PC-3 (cell line): ENCODE measurements around the gene PDCD1LG2. TPM values are rescaled to one million over a fixed set of nuclear protein-coding genes. Genes with fewer than 3 reads are reported as not detected.

Experiments used
- ATAC-seq: fragments of 200-7000 bp; cut with Tn5 transposase; 2 replicates; pipeline ENCODE4 v1.9.1; 2020; ENCODE audit warnings: mild to moderate bottlenecking, moderate library complexity
- BruUV-seq: library from RNA; stranded (reverse); fragments of 400-500 nt; replicated peaks from 2 replicates; lab custom pipeline; 2021; lab: Mats Ljungman, UMichigan
- CTCF ChIA-PET: fragments of 300-600 bp; sonication (Branson Sonifier 250); formaldehyde crosslinking; loops from one replicate; lab custom pipeline; 2022; ENCODE audit warnings: antibody characterized with exemption; lab: Charles Lee
- POLR2A ChIA-PET: fragments of 300-600 bp; sonication (Branson Sonifier 250); formaldehyde crosslinking; loops from one replicate; lab custom pipeline; 2022; ENCODE audit warnings: antibody characterized with exemption; ENCODE audit not compliant: unreplicated experiment; lab: Charles Lee
- DNase-seq: peaks from one replicate; pipeline ENCODE4 v3.0.0-alpha.2; 2015
- H2AFZ ChIP-seq: fragments of 300-600 bp; sonication (generic); 2 replicates; pipeline ENCODE4 v1.6.0; 2016; ENCODE audit warnings: antibody characterized with exemption, low read length
- H3F3A ChIP-seq: fragments of 300-600 bp; sonication (generic); one replicate; pipeline ENCODE4 v1.6.0; 2017; ENCODE audit warnings: antibody characterized with exemption, low read length, control low read depth, mild to moderate bottlenecking; ENCODE audit not compliant: unreplicated experiment
- H3K27ac ChIP-seq: fragments of 300-600 bp; sonication (generic); 2 replicates; pipeline ENCODE4 v1.5.1; 2016; ENCODE audit warnings: mild to moderate bottlenecking, low read length
- H3K27me3 ChIP-seq: fragments of 300-600 bp; sonication (generic); 2 replicates; pipeline ENCODE4 v1.6.1; 2016; ENCODE audit warnings: low read length, mixed read lengths
- H3K36me3 ChIP-seq: fragments of 300-600 bp; sonication (generic); 2 replicates; pipeline ENCODE4 v1.6.1; 2016; ENCODE audit warnings: low read depth, mixed run types, low read length, mixed read lengths
- H3K4me1 ChIP-seq: fragments of 300-600 bp; sonication (generic); 2 replicates; pipeline ENCODE4 v1.5.1; 2016; ENCODE audit warnings: low read length; ENCODE audit not compliant: insufficient read depth
- H3K4me2 ChIP-seq: fragments of 300-600 bp; sonication (generic); 2 replicates; pipeline ENCODE4 v1.6.0; 2016; ENCODE audit warnings: low read length
- H3K4me3 ChIP-seq: fragments of 300-600 bp; sonication (generic); 2 replicates; pipeline ENCODE4 v1.5.1; 2016; ENCODE audit warnings: mild to moderate bottlenecking, low read length, mixed read lengths
- H3K79me2 ChIP-seq: fragments of 300-600 bp; sonication (generic); 2 replicates; pipeline ENCODE4 v1.6.1; 2017; ENCODE audit warnings: low read length, mixed read lengths
- H3K9ac ChIP-seq: fragments of 300-600 bp; sonication (generic); 2 replicates; pipeline ENCODE4 v1.6.0; 2016; ENCODE audit warnings: mild to moderate bottlenecking, low read length
- H3K9me2 ChIP-seq: fragments of 300-600 bp; sonication (generic); replicated peaks from 2 replicates; pipeline ENCODE4 v1.6.1; 2016; ENCODE audit warnings: mixed run types, low read length, mixed read lengths
- H3K9me3 ChIP-seq: fragments of 300-600 bp; sonication (generic); 2 replicates; pipeline ENCODE4 v1.6.1; 2016; ENCODE audit warnings: low read length, mixed read lengths
- H4K20me1 ChIP-seq: fragments of 300-600 bp; sonication (generic); 2 replicates; pipeline ENCODE4 v1.6.1; 2016; ENCODE audit warnings: low read length, mixed read lengths
- CTCF ChIP-seq: fragments of 300-600 bp; sonication (generic); conservative IDR thresholded peaks from 2 replicates; pipeline ENCODE4 v1.5.1; 2017; ENCODE audit warnings: antibody characterized with exemption, low read depth, mild to moderate bottlenecking, low read length
- EZH2 ChIP-seq: fragments of 300-600 bp; sonication (generic); IDR thresholded peaks from one replicate; pipeline ENCODE4 v1.6.1; 2017; ENCODE audit warnings: antibody characterized with exemption, mild to moderate bottlenecking, low read length; ENCODE audit not compliant: unreplicated experiment
- EZH2phosphoT487 ChIP-seq: fragments of 300-600 bp; sonication (generic); IDR thresholded peaks from 2 replicates; pipeline ENCODE4 v1.6.1; 2018; ENCODE audit warnings: mild to moderate bottlenecking, antibody characterized with exemption, low read length, borderline replicate concordance
- intact Hi-C: fragments of 100-400 bp; cut with micrococcal nuclease; formaldehyde crosslinking; loops from 2 replicates; pipeline ENCODE4 v1.9.0; 2023
- total RNA-seq: library from RNA; depleted of rRNA; stranded (reverse); fragments of >200 nt; gene quantifications from 2 replicates; pipeline ENCODE4 v1.2.3, GENCODE V29; 2014

Gene PDCD1LG2
- total RNA-seq, 1 experiment from 2014 or later: 1.4 TPM

GRCh38 chr9:5516453-5517220, 6.3 kb downstream of the PDCD1LG2 start:
- H3K9me3 ChIP-seq: no peaks in the 10 kb centered on the region
- POLR2A ChIA-PET: no interaction called here
- no peaks in the 10 kb centered on the region for H4K20me1 ChIP-seq
- CTCF ChIA-PET: no interaction called here
- intact Hi-C loops: no loop called here
- peaks cover 9% of the 10 kb centered on the region for H3K4me1 ChIP-seq
- no peak for TF ChIP-seq EZH2phosphoT487
- no peak for TF ChIP-seq EZH2
- no peak for TF ChIP-seq CTCF
- no peak overlapping the region for H2AFZ ChIP-seq
- no peak overlapping the region for H3K4me3 ChIP-seq
- H3K9me2 ChIP-seq: no peaks in the 10 kb centered on the region
- no peaks in the 10 kb centered on the region for H3K36me3 ChIP-seq
- no peak overlapping the region for H3K9ac ChIP-seq
- no peaks in the 10 kb centered on the region for H3F3A ChIP-seq
- no peak overlapping the region for H3K27ac ChIP-seq
- BruUV-seq: no TSS peak
- H3K79me2 ChIP-seq: peaks cover 22% of the 10 kb centered on the region
- no peak overlapping the region for H3K4me2 ChIP-seq
- ATAC-seq: no peak
- H3K27me3 ChIP-seq: no peaks in the 10 kb centered on the region
- DNase-seq: no peak

- Histone ChIP-seq H3K4me3 (no peak overlapping the region), H3F3A (no peaks in the 10 kb centered on the region), H3K9me2 (no peaks in the 10 kb centered on the region), H3K27ac (no peak overlapping the region), H3K4me2 (no peak overlapping the region), H3K9me3 (no peaks in the 10 kb centered on the region), H3K79me2 (peaks cover 5% of the 10 kb centered on the region; the same call in 1 of the 2 replicates), H3K9ac (no peak overlapping the region), H3K4me1 (no peaks in the 10 kb centered on the region; the same call in 1 of the 2 replicates), H3K27me3 (no peaks in the 10 kb centered on the region), H4K20me1 (no peaks in the 10 kb centered on the region), H3K36me3 (no peaks in the 10 kb centered on the region), H2AFZ (no peak overlapping the region)
- ATAC-seq (no peak), DNase-seq (no peak)
- no TSS peak for BruUV-seq
- ChIA-PET POLR2A (no interaction called here), CTCF (no interaction called here)
- intact Hi-C loops: no loop called here
- TF ChIP-seq EZH2phosphoT487 (no peak), EZH2 (no peak), CTCF (no peak)
These were observed 8.0 kb downstream of the PDCD1LG2 start for GRCh38 chr9:5518171-5518936.
